HepG2 (cell line): ENCODE results near the gene SNURF. TPM values are rescaled to one million over a fixed set of nuclear protein-coding genes. Genes with fewer than 3 reads are reported as not detected.
"Not testable (repeated sequence)": the region's sequence is repeated elsewhere in the genome, so short reads cannot be mapped to it uniquely, and the experiment has no call there.

Source experiments
- ATAC-seq: fragments of 200-7000 bp; cut with Tn5 transposase; 3 replicates; pipeline ENCODE4 v1.9.1; 2020; ENCODE audit warnings: mild to moderate bottlenecking, moderate library complexity
- BruUV-seq: library from RNA; stranded (reverse); fragments of 400-500 nt; replicated peaks from 2 replicates; lab custom pipeline; 2021; lab: Mats Ljungman, UMichigan
- CTCF ChIA-PET: fragments of 300-600 bp; formaldehyde crosslinking; extraction: SDS; loops from one replicate; lab custom pipeline; 2021; ENCODE audit warnings: low total read pairs, inconsistent platforms, low intra/inter-chr PET ratio; lab: Yijun Ruan, JAX
- POLR2A ChIA-PET: fragments of 350-600 bp; sonication (Branson Sonifier 250); formaldehyde crosslinking; loops from one replicate; lab custom pipeline; 2020; ENCODE audit warnings: antibody characterized with exemption, inconsistent platforms; lab: Yijun Ruan, JAX
- DNase-seq: peaks from one replicate; pipeline ENCODE4 v3.0.0-alpha.2; 2015; ENCODE audit warnings: low spot score
- FAIRE-seq: peaks from 3 replicates; lab custom pipeline; 2011; peaks lifted over from hg19 to GRCh38; lab: Jason Lieb, UNC
- H2AFZ ChIP-seq: one replicate; pipeline ENCODE4 v1.6.1; 2011; ENCODE audit warnings: low read length, inconsistent platforms
- H3K27ac ChIP-seq: fragments of 300-600 bp; 3 replicates; pipeline ENCODE4 v1.8.0; 2011; ENCODE audit warnings: mixed run types, mild to moderate bottlenecking, mixed read lengths, low read length, inconsistent platforms; ENCODE audit not compliant: insufficient read depth; ENCODE audit errors: extremely low read length
- H3K27me3 ChIP-seq, 2 experiments: fragments of 200-600 bp in 1 of 2; 2 replicates in 1 of 2; 3 replicates in 1 of 2; pipeline versions ENCODE4 v1.6.0 to v1.8.0; 2011; ENCODE audit warnings: low read length in 2 of 2, mild to moderate bottlenecking in 2 of 2, moderate library complexity in 2 of 2, inconsistent platforms in 1 of 2; ENCODE audit not compliant: insufficient read depth in 2 of 2, control insufficient read depth in 1 of 2
- H3K36me3 ChIP-seq, 2 experiments: fragments of 200-600 bp in 1 of 2; replicated peaks in 1 of 2; 2 replicates in 1 of 2; 3 replicates in 1 of 2; pipeline versions ENCODE4 v1.5.1 to v1.8.0; 2011; ENCODE audit warnings: low read length in 2 of 2, inconsistent platforms in 1 of 2; ENCODE audit not compliant: insufficient read depth in 2 of 2, control insufficient read depth in 1 of 2
- H3K4me1 ChIP-seq: 2 replicates; pipeline ENCODE4 v1.5.1; 2012; ENCODE audit warnings: low read length, inconsistent platforms; ENCODE audit not compliant: insufficient read depth
- H3K4me2 ChIP-seq: 2 replicates; pipeline ENCODE4 v1.6.0; 2011; ENCODE audit warnings: low read depth, low read length, inconsistent platforms
- H3K4me3 ChIP-seq, 3 experiments: fragments of 200-600 bp in 1 of 3; sonication (generic), shearing (Covaris generic) in 1 of 3; replicated peaks in 1 of 3; 2 replicates each; pipeline ENCODE4 v1.5.1; 2011 to 2016; ENCODE audit warnings: low read length in 3 of 3, inconsistent platforms in 2 of 3, low read depth in 2 of 3, mild to moderate bottlenecking in 2 of 3, control low read depth in 1 of 3, mixed read lengths in 1 of 3; ENCODE audit not compliant: insufficient read depth in 1 of 3
- H3K79me2 ChIP-seq: one replicate; pipeline ENCODE4 v1.6.1; 2011; ENCODE audit warnings: low read length, inconsistent platforms; ENCODE audit not compliant: insufficient read depth
- H3K9ac ChIP-seq: 2 replicates; pipeline ENCODE4 v1.6.0; 2011; ENCODE audit warnings: mild to moderate bottlenecking, low read depth, low read length, inconsistent platforms; ENCODE audit not compliant: insufficient read depth
- H3K9me3 ChIP-seq: 2 replicates; pipeline ENCODE4 v1.5.1; 2012; ENCODE audit warnings: mild to moderate bottlenecking, low read length
- H4K20me1 ChIP-seq: 2 replicates; pipeline ENCODE4 v1.6.0; 2011; ENCODE audit warnings: inconsistent platforms, mild to moderate bottlenecking, low read length, moderate library complexity; ENCODE audit not compliant: insufficient read depth
- ARNT2 ChIP-seq: sonication (generic); formaldehyde crosslinking; IDR thresholded peaks from 2 replicates; pipeline ENCODE4 v1.8.0; 2022; ENCODE audit warnings: mild to moderate bottlenecking, low read depth, missing genetic modification reagents, moderate library complexity
- CEBPG ChIP-seq: IDR thresholded peaks from 2 replicates; pipeline ENCODE4 v1.6.1; 2016
- EP300 ChIP-seq, 3 experiments: sonication (generic) in 1 of 3; formaldehyde crosslinking in 1 of 3; IDR thresholded peaks; 2 replicates each; pipeline versions ENCODE4 v1.5.1 to v1.6.1; 2011 to 2020; ENCODE audit warnings: low read depth in 2 of 3, low read length in 2 of 3, borderline replicate concordance in 1 of 3, improper control_type of control experiment in 1 of 3, mild to moderate bottlenecking in 1 of 3, missing genetic modification reagents in 1 of 3, moderate library complexity in 1 of 3
- FOSL2 ChIP-seq: sonication (generic); formaldehyde crosslinking; IDR thresholded peaks from 2 replicates; pipeline ENCODE4 v1.4.0; 2020; ENCODE audit warnings: missing genetic modification reagents
- FOXO1 ChIP-seq: sonication (generic); formaldehyde crosslinking; IDR thresholded peaks from 2 replicates; pipeline ENCODE4 v1.4.0; 2020; ENCODE audit warnings: missing genetic modification reagents
- ISX ChIP-seq: sonication (generic); formaldehyde crosslinking; conservative IDR thresholded peaks from 2 replicates; pipeline ENCODE4 v1.5.0; 2020; ENCODE audit warnings: missing genetic modification reagents
- JUNB ChIP-seq: sonication (generic); formaldehyde crosslinking; IDR thresholded peaks from 2 replicates; pipeline ENCODE4 v1.8.0; 2022; ENCODE audit warnings: missing genetic modification reagents, mild to moderate bottlenecking, borderline replicate concordance
- MEIS2 ChIP-seq: sonication (generic); formaldehyde crosslinking; IDR thresholded peaks from 2 replicates; pipeline ENCODE4 v1.9.0; 2021; ENCODE audit warnings: mild to moderate bottlenecking, missing genetic modification reagents
- NCOA2 ChIP-seq: sonication (generic); formaldehyde crosslinking; IDR thresholded peaks from 2 replicates; pipeline ENCODE4 v1.8.0; 2022; ENCODE audit warnings: inconsistent platforms
- PHF21A ChIP-seq: sonication (generic); formaldehyde crosslinking; IDR thresholded peaks from 2 replicates; pipeline ENCODE4 v1.5.0; 2020; ENCODE audit warnings: mild to moderate bottlenecking, missing genetic modification reagents
- POGK ChIP-seq: sonication (generic); formaldehyde crosslinking; conservative IDR thresholded peaks from 2 replicates; pipeline ENCODE4 v1.8.0; 2022; ENCODE audit warnings: mild to moderate bottlenecking, moderate library complexity, missing genetic modification reagents
- REXO4 ChIP-seq: sonication (generic); formaldehyde crosslinking; IDR thresholded peaks from 2 replicates; pipeline ENCODE4 v1.8.0; 2022; ENCODE audit warnings: missing genetic modification reagents, mild to moderate bottlenecking, borderline replicate concordance
- WGBS: methylation state at CpG from one replicate; pipeline ENCODE4 v1.1.6; 2017; ENCODE audit warnings: low lambda C conversion rate; 5-methylcytosine and 5-hydroxymethylcytosine counted together
- in situ Hi-C: cut with HindIII; loops from 2 replicates; pipeline ENCODE4 v1.10.0; 2017; ENCODE audit warnings: low pct_unique_long_range_greater_than_20kb; ENCODE audit not compliant: extremely low pct_ligation_motif_present
- intact Hi-C: fragments of 100-400 bp; cut with micrococcal nuclease; formaldehyde crosslinking; loops from one replicate; pipeline ENCODE4 v1.10.0; 2022; ENCODE audit not compliant: unreplicated experiment
- polyA plus RNA-seq, 8 experiments: library from polyadenylated mRNA; depleted of rRNA in 3 of 8; stranded (reverse) in 7 of 8; unstranded in 1 of 8; fragments of >200 nt; fragmentation: Illumina TruSeq in 4 of 8; extraction: Trizol in 4 of 8; gene quantifications; 2 replicates each; pipeline versions ENCODE4 v1.2.1 to v1.2.3, GENCODE V29; 2011 to 2016; ENCODE audit warnings: low read depth in 4 of 8, missing spikeins in 1 of 8, mixed read lengths in 1 of 8; ENCODE audit not compliant: insufficient read depth in 1 of 8
- total RNA-seq, 5 experiments: library from RNA; depleted of rRNA; stranded (reverse); fragments of >200 nt; fragmentation: Illumina TruSeq; extraction: Trizol; gene quantifications; 2 replicates each; pipeline ENCODE4 v1.2.3, GENCODE V29; 2016; ENCODE audit warnings: low read depth in 1 of 5
- TF ChIP-seq, protein P1 (sequence below): sonication (generic); formaldehyde crosslinking; IDR thresholded peaks from 2 replicates; pipeline ENCODE4 v1.4.0; 2020; ENCODE audit warnings: missing genetic modification reagents, borderline replicate concordance

Gene SNURF
- total and polyA plus RNA-seq, 2 of the 13 experiments (the other 11 are each of a cell fraction or from before 2014, with no cell fraction given) = 2.1 to 7.6 TPM

DNA sequence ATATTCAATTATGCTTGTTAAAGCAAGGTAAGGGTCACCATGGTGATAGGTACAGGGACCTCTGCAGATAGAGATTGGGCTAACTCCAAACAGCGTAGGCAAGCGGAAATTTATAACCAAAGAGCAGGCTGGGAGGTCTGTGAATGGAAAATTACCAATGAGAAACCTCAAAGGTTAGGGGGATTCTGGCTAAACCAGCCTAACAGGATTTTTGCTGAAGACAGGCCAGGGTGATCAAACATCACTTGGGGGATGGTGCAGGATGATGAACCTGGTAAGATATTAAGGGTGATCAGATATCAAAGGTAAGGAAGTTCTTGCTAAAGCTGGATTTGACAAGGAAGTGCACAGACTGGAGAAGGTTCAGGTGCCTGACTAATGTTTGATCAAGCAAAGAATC is 35.3 kb upstream of the SNURF start (continued):
- TF ChIP-seq, protein P1, sequence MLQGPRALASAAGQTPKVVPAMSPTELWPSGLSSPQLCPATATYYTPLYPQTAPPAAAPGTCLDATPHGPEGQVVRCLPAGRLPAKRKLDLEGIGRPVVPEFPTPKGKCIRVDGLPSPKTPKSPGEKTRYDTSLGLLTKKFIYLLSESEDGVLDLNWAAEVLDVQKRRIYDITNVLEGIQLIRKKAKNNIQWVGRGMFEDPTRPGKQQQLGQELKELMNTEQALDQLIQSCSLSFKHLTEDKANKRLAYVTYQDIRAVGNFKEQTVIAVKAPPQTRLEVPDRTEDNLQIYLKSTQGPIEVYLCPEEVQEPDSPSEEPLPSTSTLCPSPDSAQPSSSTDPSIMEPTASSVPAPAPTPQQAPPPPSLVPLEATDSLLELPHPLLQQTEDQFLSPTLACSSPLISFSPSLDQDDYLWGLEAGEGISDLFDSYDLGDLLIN (CRISPR knock-in tag) = no peak
- TF ChIP-seq FOSL2 (CRISPR knock-in tag) (no peak), JUNB (CRISPR knock-in tag) (no peak)

DNA sequence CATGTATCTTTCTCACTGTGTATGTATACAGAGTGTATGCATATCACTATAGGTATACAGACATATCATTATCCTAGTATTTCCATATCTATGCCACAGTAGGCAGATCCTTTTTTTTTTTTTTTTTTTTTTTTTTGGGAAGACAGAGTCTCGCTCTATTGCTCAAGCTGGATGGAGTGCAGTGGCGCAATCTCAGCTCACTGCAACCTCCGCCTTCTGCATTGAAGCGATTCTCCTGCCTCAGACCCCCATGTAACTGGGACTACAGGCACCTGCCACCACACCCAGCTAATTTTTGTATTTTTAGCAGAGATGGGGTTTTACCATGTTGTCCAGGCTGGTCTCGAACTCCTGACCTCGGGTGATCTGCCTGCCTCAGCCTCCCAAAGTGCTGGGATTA is 32.0 kb upstream of the SNURF start:
- H3K27me3 ChIP-seq, H3K36me3 ChIP-seq, POLR2A ChIA-PET, ATAC-seq, FAIRE-seq, H3K9ac ChIP-seq, CTCF ChIA-PET, in situ Hi-C loops, BruUV-seq, H3K27ac ChIP-seq, H3K79me2 ChIP-seq, H3K4me2 ChIP-seq, H4K20me1 ChIP-seq, H2AFZ ChIP-seq, DNase-seq, H3K4me3 ChIP-seq: not testable (repeated sequence)
- 31% methylated on average over 6 of the region's 6 CpGs for WGBS
- intact Hi-C loops = loop anchor here (2.0 kb wide), 1 partner anchor 32 kb away; the partner anchor contains the start of genes SNRPN and SNURF
- Histone ChIP-seq H3K4me1 (peaks cover 51% of the 10 kb centered on the region), H3K9me3 (peaks cover 37% of the 10 kb centered on the region; the same call in 1 of the 2 replicates)

DNA sequence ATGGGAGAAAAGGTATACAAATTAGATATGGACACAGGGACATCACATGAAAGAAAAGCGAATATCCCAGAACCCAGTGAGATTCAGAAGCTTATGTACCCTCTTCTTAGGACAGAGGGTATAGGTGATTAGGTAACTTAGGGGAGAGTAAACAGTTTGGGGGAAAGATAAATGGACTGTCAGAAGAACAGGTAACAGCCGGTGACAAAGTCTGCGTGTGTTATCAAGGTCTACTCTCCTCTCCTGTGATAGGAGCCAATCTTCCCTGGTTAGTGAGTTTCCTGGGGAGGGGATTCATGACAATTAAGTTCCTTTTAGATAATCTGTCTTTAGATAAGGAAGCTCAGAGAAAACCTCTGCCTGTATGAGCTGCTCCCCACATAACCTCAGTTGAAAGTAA is 30.6 kb upstream of the SNURF start:
- intact Hi-C loops (no loop called here), in situ Hi-C loops (no loop called here)
- Histone ChIP-seq H3K4me1 (peaks cover 51% of the 10 kb centered on the region), H3K27ac (peak overlapping the region; percentile 33), H2AFZ (no peak overlapping the region), H3K4me2 (peak overlapping the region; percentile 39; the same call in 1 of the 2 replicates), H3K27me3 (no peaks in the 10 kb centered on the region), H3K9me3 (peaks cover 50% of the 10 kb centered on the region; the same call in 1 of the 2 replicates), H3K9ac (no peak overlapping the region), H4K20me1 (no peaks in the 10 kb centered on the region), H3K79me2 (no peaks in the 10 kb centered on the region), H3K36me3 (no peaks in the 10 kb centered on the region), H3K4me3 (no peak overlapping the region)
- FAIRE-seq (no peak), ATAC-seq (peak; percentile 59), DNase-seq (no peak)
- WGBS = 5% methylated on average over 3 of the region's 3 CpGs
- CTCF ChIA-PET = no interaction called here
- no TSS peak for BruUV-seq
- POLR2A ChIA-PET = interaction anchor here (0.8 kb wide), 1 partner anchor 31 kb away, joined by 3 read pairs; the partner anchor contains the start of genes SNRPN and SNURF
- TF ChIP-seq PHF21A (CRISPR knock-in tag) (peak; percentile 34; the same call in 1 of the 2 replicates), MEIS2 (peak; percentile 86), POGK (CRISPR knock-in tag) (no peak), CEBPG (CRISPR knock-in tag) (peak; percentile 44), REXO4 (no peak), ISX (no peak), FOXO1 (CRISPR knock-in tag) (0 out of 2 replicates have a peak, but pooled peaks have one; percentile 13), ARNT2 (CRISPR knock-in tag) (no peak), EP300 (IDR thresholded peaks at IDR 0.05; ENCODE audit: low read depth in 2 of 2, low read length in 2 of 2) (peak in 1 of 2 experiments; percentile 24; a peak in 1 of 4 replicates), EP300 (CRISPR knock-in tag; IDR thresholded peaks at IDR 0.05; ENCODE audit: borderline replicate concordance) (no peak), NCOA2 (peak; percentile 32; the same call in 1 of the 2 replicates)
